Glomerular visceral epithelial cell (primary cell): ENCODE results near the gene SLC25A34.
A peak's percentile ranks its signal among the peaks of the same experiment; 100 is the strongest.
"Not testable (repeated sequence)": the region's sequence is repeated elsewhere in the genome, so short reads cannot be mapped to it uniquely, and the experiment has no call there.

ENCODE experiments used
- DNase-seq: peaks from one replicate; pipeline ENCODE4 v3.0.0-alpha.2; 2016; ENCODE audit errors: extremely low spot score

SLC25A34 gene

DNA sequence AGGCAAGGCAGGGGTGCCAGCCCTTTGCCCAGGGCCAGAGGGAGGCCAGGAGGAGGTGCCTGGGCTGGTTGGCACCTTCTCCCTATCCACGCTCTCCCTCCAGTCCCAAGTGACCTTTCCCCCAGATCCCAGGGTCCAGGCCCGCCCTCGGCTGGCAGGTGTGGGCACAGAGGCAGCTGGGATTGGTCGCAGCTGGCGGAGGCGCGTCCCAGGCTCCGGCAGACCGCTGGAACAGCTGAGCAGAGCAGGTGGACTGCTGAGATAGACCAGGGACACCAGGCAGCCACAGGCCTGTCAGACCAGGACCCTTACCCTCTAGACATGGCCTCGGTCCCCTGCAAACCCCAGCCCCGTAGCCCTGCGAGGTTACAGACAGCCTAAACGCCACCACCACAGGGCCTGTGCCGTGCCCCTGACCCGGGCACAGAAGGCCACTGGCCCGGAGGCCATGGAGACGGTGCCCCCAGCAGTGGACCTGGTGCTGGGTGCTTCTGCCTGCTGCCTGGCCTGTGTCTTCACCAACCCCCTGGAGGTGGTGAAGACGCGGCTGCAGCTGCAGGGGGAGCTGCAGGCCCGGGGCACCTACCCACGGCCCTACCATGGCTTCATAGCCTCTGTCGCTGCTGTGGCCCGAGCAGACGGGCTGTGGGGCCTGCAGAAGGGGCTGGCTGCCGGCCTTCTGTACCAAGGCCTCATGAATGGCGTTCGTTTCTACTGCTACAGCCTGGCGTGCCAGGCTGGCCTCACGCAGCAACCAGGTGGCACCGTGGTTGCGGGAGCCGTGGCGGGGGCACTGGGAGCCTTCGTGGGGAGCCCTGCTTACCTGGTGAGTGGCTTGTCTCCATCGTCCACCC lies at the start of gene SLC25A34:
TSS of gene SLC25A34 (plus strand) at position 221 of the 854 bp plus-strand sequence. CDS start at position 449, 228 bp downstream.
- DNase-seq = no peak

DNA sequence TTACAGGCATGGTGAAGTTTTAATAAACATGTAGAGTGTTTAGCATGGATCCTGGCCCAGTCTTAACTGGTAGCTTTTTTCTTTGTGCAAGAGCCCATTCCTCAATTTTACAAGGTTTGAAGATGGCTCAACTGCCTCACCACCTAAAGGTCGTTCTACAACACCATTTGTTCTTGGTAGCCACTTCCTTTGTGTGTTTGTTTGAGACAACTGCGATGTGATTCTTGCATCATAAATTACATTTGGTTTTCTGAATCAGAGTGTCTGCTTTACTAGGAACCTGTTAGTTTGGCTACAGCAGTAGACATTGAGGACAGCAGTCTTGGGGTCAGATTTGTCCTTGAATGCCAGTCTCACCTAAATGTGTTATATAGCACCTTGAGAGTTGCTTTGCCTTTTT lies 48.6 kb upstream of the SLC25A34 start:
- no peak for DNase-seq

DNA sequence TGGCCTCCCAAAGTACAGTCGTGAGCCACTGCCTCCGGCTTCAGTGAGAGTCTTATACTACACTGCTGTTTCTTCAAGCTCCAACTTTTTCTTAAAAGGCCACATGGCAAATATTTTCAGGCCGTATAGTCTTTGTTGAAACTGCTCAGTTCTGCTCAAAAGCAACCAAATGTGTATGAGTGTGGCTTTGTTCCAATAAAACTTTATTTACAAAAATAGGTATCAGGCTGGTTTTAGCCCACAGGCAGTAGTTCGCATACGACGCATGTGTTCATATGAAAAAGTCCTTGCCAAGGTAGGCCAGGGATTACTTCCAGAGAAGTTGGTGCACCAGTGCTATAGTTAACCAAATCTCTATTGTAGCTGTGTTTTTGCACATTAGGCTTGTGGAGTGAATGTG lies 45.7 kb upstream of the SLC25A34 start:
- no peak for DNase-seq

DNA sequence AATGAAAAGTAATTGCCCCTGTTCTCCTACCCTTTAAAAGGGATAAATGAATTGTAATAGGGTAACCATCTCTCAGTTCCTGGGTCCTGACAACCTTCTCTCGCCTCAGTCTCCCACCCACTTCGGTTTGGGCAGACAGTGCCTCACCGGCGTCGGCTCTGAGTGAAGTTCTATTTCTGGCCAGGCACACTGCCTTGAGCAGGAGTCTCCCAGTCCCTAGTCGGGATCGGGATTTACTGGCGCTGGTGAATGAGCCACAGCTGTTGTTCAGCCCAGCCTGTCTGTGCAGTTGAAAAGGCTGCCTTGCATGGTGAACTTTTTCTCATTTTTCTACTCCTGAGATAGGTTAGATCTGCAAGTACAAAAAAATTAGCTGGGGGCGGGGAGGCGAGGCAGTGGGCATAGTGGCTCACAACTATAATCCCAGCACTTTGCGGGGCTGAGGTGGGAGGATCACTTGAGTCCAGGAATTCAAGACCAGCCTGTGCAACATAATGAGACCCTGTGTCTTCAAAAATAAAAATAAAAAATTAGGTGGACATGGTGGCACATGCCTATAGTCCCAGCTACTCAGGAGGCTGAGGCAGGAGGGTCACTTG lies 44.5 kb upstream of the SLC25A34 start:
- no peak for DNase-seq

DNA sequence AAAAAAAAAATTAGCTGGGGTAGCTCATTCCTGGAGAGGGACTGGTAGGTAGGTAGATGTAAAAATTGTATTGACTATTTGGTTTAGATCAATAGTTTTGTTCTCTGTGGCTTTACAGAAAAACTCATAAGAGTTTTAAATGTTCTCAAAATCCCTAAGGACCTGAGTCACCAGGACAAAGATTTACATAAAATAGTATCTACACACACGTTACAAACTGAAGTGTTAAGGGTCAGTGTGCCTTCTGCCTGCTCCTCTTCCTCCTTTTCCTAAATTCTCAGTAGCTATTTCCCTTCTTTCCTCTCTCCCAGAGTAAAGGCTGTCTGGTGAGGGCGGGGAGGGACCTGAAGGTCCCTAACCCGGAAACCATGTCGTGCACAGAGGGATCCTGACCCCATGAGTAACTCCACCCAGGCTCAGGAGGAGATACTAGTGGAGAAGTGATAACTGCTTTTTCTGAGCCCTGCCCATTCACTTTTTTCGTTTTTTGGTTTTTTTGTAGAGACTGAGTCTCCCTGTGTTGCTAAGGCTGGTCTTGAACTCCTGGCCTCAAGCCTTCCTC lies 43.9 kb upstream of the SLC25A34 start:
- no peak for DNase-seq

DNA sequence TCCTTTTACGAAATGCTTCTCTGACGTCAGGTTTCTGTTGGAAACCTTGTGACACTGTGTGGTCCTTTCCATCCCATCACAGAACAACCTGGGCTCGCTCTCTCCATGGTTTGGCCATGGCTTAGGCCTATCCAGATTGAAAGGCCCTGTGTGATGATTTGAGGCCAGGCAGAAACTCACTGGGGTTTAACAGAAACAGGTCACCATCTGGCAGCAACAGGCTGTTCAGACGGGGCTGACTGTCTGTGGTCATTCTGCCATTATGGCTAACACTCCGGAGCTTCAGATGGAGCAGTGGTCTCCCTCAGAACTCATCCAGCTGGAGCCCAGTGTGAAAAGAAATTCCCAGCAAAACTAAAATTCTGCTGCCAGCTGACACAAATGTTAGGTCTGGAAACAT lies 42.7 kb upstream of the SLC25A34 start:
- no peak for DNase-seq

DNA sequence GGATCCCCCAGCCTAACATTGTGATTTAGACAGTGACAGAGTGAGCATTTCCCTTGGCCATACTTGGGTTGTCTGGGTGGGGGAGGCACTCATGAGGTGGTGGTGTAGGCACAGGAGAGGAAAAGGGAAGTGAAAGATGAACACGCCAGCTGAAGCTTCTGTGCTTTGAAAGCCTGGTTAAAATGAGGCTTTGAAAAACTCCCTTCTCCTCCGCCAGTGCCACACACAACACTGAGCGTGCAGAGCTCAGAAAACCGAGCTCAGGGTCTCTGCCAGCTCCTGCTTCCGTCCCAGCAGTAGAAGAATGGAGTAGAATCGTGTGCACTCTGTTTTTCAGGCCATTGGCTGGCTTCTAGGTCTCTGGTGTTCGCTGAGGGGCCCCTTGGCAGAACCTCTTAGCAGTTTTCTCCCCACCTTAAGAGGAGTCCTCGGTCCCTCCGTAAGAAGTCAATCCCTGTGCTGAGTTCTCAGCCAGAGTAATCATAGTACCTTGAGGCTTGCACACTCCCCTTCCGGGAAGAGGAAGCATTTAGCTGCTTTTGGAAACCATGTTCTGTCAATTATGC lies 39.0 kb upstream of the SLC25A34 start:
- no peak for DNase-seq

DNA sequence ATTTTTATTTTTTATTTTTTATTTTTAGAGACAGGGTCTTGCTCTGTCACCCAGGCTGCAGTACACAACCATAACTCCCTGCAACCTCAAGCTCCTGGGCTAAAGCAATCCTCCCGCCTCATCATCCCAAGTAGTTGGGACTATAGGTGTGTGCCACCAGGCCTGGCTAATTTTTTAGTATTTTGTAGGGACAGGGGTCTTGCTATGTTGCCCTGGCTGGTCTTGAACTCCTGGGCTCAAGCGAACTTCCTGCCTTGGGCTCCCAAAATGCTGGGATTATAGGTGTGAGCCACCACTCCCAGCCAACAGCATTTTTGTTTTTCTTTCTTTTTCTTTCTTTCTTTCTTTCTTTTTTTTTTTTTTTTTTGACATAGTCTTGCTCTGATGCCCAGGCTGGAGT lies 37.9 kb upstream of the SLC25A34 start:
- no peak for DNase-seq

DNA sequence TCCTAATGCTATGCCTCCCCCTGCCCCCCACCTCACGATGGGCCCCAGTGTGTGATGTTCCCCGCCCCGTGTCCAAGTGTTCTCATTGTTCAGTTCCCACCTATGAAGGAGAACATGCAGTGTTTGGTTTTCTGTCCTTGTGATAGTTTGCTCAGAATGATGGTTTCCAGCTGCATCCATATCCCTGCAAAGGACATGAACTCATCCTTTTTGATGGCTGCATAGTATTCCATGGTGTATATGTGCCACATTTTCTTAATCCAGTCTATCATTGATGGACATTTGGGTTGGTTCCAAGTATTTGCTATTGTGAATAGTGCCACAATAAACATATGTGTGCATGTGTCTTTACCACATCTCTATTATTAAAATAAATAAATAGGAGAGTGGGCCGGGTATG lies 36.7 kb upstream of the SLC25A34 start:
- not testable (repeated sequence) for DNase-seq

DNA sequence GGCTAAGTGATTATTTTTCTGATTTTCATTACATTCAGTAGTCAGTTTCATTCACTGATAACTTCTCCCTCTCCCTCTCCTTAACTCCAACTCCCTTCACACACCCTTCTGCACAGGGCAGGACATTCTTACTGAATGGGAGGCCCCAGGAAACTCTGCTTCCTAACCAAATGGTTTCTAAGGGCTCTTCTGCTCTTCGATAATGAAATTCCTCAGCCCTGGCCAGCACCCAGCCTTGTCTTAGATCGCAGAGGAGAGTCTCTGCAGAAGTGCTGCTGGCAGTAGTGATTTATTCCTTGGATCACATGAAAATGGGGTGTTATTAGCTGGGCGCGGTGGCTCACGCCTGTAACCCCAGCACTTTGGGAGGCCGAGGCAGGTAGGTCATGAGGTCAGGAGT lies 35.5 kb upstream of the SLC25A34 start:
- DNase-seq = no peak

DNA sequence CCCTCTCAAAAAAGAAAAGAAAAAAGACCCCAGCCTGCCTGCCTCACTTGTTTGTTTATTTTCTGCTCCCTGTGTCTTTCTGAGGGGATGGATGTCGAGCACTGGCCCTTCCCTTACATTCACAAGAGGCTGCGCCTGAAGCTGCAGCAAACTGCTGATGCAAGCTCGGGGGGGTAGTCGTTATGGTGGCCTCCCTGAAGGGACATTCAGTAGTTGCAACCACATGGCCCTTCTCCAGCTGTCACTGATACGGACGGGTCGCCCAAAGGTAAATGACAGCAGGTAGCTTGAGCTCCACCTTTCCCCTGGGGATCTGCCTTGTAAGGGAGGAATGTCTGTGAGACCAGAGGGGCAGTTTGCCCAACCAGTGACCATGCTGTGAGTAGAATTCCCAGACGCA lies 34.3 kb upstream of the SLC25A34 start:
- DNase-seq = no peak

DNA sequence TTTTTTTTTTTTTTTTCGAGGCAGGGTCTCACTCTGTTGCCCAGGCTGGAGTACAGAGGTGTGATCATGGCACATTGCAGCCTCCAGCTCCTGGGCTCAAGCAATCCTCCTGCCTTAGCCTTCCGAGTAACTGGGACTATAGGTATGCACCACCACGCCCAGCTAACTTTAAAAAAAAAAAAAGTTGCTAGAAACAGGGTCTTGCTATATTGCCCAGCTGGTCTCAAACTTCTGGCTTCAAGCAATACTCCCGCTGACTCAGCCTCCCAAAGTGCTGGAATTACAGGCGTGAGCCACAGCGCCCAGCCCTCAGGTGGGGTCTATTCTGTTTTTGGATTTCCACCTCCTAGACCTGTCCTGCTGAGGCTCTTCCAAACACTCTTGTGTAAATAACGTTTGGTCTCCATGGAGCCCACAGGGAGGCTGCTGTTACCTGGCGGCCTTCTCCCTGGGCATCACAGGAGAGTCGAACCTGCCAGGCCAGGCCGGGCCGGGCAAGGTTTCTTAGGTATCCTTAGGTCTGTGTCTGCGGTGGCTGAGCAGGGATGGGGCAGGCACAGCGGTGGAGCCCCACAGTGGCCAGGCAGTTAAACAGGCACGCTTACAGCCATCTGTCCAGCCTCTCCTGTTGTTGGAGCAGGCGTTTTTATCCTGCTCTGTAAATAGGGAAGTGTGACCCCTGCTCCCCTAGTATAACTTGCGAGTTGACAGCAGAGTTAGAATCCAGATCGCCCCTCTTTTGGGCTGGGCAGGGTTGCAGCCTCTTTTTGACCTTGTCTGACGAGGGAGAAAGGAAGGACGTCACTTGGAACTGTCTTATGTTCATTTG lies 33.1 kb upstream of the SLC25A34 start:
- peak; percentile 46 for DNase-seq

DNA sequence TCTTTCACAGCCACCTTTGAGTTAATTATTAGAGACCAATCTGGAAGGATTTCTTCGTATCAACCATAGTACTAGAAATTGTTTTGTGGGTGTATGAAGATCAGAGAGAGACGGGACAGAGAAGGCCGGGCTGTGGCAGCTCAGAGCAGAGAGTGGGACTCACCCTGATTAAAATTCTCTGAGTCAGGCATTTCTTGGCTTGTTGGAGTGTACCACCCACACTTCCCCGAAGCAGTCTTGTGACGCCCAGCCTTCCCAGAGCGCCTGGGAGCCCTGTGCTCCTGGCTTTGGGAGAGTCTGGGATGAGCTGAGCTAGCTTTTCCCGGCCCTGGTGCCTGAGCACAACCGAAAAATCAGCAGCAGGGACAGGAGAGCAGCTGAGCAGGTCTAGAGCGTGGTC lies 32.5 kb upstream of the SLC25A34 start:
- peak; percentile 73 for DNase-seq

DNA sequence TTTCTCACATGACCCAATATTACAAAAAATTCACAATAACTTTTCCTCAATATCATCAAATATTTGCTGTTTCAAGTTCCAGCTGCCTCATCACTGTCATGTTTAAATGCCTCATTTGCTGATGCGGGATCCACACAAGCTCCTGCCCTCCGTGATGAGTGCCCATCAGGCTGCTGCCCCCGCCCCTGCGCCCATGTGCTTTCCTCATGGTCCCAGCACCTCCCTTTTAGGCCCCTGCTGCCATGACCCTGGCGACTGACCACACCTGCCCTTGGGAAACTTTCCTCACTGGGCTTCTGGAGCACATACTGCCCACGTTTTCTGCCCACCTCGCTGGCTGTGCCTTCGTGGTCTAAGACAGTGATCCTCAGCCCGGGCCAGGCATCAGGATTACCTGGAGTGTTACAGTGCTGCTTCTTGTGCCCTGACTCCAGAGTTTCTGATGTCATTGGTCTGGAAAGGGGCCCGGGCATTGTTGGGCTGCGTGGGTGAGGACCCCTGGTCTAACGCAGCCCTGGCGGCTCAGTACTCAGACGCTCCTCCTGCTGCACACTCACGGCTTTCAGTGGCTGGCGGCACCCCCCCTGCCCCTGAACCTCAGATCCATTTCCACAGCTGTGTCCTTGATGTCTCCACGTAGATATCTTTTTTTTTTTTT lies 31.4 kb upstream of the SLC25A34 start:
- no peak for DNase-seq

DNA sequence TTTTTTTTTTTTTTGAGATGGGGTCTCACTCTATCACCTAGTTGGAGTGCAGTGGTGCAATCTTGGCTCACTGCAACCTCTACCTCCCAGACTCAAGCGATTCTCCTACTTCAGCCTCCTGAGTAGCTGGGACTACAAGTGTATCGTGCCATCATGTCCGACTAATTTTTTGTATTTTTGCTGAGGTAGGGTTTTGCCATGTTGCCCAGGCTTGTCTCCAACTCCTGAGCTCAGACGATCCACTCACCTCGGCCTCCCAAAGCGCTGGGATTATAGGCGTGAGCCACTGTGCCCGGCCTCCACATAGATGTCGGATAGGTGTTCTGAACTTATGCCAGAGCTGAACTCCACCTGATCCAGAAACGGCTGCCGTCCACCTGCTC lies 30.9 kb upstream of the SLC25A34 start:
- DNase-seq = no peak

DNA sequence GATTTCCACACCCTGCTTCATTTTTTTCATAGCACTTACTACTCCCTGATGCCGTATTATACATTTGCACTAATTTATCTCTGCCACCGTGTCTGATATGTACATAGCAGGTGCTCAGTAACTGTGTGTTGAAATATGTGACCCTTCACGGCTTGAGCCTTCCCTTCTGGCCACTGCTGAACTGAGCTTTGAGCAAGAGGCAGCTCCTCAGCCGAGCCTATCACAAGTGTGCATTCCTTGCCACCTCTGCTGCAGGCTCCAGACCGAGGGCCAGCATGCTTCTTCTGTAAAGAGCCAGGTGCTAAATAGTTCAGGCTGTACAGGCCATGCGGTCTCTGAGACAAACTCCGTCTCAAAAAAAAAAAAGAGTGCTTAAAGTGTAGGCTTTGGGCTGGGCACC lies 29.3 kb upstream of the SLC25A34 start:
- no peak for DNase-seq

DNA sequence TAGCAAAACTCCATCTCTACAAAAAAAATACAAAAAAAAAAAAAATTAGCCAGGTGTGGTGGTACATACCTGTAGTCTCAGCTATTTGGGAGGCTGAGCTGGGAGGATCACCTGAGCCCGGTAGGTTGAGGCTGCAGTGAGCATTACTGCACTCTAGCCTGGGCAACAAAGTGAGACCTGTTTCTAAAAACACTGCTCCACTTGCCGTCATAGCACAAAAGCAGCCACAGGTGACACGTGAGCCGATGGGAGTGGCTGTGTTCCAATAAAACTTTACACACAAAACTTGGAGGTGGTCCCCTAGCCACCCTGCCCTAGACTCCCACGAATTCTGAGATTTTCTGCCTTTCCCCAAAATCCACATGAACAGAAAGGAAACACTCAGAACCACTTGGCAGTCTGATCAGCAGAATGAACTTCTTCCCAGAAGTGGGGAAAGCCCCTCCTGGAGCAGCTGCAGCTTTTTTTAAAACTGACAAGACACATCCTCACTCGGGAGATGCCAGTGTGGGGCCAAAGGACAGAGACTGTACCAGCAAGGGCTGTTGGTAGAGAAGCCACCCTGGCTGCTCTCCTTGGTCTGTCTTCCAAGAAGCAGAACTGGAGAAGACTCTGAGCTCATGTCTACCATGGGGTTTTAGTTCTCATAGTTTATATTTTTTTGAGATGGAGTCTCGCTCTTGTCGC lies 28.7 kb upstream of the SLC25A34 start:
- no peak for DNase-seq

DNA sequence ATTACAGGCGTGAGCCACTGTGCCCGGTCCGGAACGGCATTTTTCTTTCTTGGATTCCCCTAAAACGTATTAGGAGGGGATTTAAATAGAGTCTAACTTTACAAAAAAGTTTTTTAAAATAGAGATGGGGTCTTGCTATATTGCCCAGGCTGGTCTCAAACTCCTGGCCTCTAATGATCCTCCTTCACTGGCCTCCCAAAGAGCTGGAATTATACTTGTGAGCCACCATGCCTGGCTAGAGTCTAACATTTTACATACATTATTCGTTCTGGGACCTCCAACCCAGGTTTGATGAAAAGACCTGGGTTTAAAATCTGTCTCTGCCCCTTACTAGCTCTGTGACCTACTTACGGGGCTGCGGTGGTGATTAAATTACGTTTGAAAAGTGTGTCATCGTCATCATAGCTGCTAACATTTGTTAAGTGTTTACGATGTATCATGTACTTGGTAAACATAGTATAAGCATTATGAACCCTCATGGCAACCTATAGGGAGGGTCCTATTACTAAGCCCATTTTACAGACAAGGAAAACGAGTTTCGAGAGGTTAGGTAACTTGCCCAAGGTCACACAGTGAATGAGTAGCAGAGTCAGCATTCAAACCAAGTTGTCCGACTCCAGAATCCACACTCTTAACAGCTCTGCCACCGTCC lies 27.4 kb upstream of the SLC25A34 start:
- no peak for DNase-seq

DNA sequence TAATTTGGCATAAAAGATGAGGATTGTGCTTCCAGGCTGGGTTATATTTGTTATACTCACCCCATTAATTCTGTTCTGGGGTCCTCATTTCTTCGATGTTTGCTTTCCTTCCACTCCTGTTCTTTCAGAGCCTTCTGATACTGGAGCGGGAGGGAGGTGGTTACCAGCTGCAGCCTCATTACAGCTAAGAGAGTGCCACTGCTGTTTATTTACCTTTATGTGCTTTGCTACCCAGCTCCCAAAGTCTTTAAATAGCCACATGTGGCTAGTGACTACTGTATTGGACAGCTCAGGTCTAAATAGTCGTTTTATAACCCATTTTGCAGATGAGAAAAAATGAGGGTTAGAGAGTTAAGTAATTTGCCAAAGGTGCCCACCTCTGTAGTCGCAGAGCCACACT lies 26.8 kb upstream of the SLC25A34 start:
- no peak for DNase-seq

DNA sequence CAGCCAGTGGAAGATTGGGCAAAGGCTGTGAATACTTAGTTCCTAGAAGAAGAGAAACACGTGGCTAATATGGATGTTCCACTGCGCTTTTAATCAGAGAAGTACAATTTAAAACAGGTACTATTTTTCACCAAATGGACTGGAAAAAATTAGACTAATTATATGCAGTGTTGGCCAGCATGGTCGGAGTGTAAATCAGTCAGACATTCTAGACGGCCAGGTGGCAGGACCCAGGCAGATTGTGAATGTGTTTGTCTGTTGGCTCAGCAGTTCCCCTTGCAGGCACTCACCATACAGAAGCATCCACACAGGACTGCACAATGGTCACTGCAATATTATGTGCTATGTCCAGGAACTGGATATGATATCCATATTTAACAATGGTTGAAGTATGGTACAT lies 23.9 kb upstream of the SLC25A34 start:
- DNase-seq = no peak
